CD4-positive, alpha-beta T cell treated with Interleukin-15 for 4 hours (primary cell): ENCODE results near the gene NDUFV3.
"Not testable (repeated sequence)": the region's sequence is repeated elsewhere in the genome, so short reads cannot be mapped to it uniquely, and the experiment has no call there.

Experiments used
- DNase-seq: peaks from one replicate; pipeline ENCODE4 v3.0.0-alpha.2; 2020; ENCODE audit warnings: low spot score

NDUFV3 gene

GRCh38 chr21:42892931-42893755 lies at the start of gene NDUFV3:
NDUFV3 (plus strand) TSS chr21:42893309; CDS start chr21:42893334, 25 bp downstream.
- peak; percentile 100 for DNase-seq

- DNase-seq: no peak
Observed at GRCh38 chr21:42844411-42845113, 48.5 kb upstream of the NDUFV3 start.

- DNase-seq: no peak
Observed at GRCh38 chr21:42845296-42845965, 47.7 kb upstream of the NDUFV3 start.

- DNase-seq: no peak
Observed at GRCh38 chr21:42846221-42846620, 46.9 kb upstream of the NDUFV3 start.

- DNase-seq: no peak
Observed at GRCh38 chr21:42847051-42847707, 45.9 kb upstream of the NDUFV3 start.

- no peak for DNase-seq
Observed at GRCh38 chr21:42847726-42848125, 45.4 kb upstream of the NDUFV3 start.

- DNase-seq: not testable (repeated sequence)
Observed at GRCh38 chr21:42848144-42848931, 44.8 kb upstream of the NDUFV3 start.

- DNase-seq: no peak
Observed at GRCh38 chr21:42848932-42849758, 44.0 kb upstream of the NDUFV3 start.

- DNase-seq: no peak
Observed at GRCh38 chr21:42849759-42850412, 43.2 kb upstream of the NDUFV3 start.

GRCh38 chr21:42850463-42850862 lies 42.6 kb upstream of the NDUFV3 start:
- DNase-seq: no peak

GRCh38 chr21:42850866-42851391 lies 42.2 kb upstream of the NDUFV3 start:
- peak; percentile 18 for DNase-seq

- DNase-seq: no peak
Observed at GRCh38 chr21:42851812-42852665, 41.1 kb upstream of the NDUFV3 start.

GRCh38 chr21:42852925-42853570 lies 40.1 kb upstream of the NDUFV3 start:
- DNase-seq: no peak

GRCh38 chr21:42853621-42854020 lies 39.5 kb upstream of the NDUFV3 start:
- DNase-seq: no peak

GRCh38 chr21:42854246-42855010 lies 38.7 kb upstream of the NDUFV3 start:
- no peak for DNase-seq

- no peak for DNase-seq
Observed at GRCh38 chr21:42855171-42855936, 37.8 kb upstream of the NDUFV3 start.

GRCh38 chr21:42855937-42856335 lies 37.2 kb upstream of the NDUFV3 start:
- DNase-seq: no peak
